NCI-H1048 (cell line): ENCODE measurements around the gene LNX1.

Experiments
- DNase-seq: peaks from one replicate; lab custom pipeline; 2025; lab: John Stamatoyannopoulos, UW

The LNX1 gene

GRCh38 chr4:53599632-53600031, 8.3 kb upstream of the LNX1 start:
- no peak for DNase-seq

GRCh38 chr4:53598901-53599300, 7.6 kb upstream of the LNX1 start:
- no peak for DNase-seq

GRCh38 chr4:53598483-53598882, 7.2 kb upstream of the LNX1 start:
- no peak for DNase-seq

- no peak for DNase-seq
Observed at GRCh38 chr4:53596901-53597300, 5.6 kb upstream of the LNX1 start.

GRCh38 chr4:53595834-53596233, 4.5 kb upstream of the LNX1 start:
- DNase-seq, result no peak

GRCh38 chr4:53595204-53595603, 3.9 kb upstream of the LNX1 start:
- no peak for DNase-seq

- DNase-seq, result no peak
Observed at GRCh38 chr4:53593765-53594164, 2.5 kb upstream of the LNX1 start.

- DNase-seq, result no peak
Observed at GRCh38 chr4:53592686-53593501, 1.6 kb upstream of the LNX1 start.

GRCh38 chr4:53592122-53592521, 836 bp upstream of the LNX1 start:
- DNase-seq, result no peak

- no peak for DNase-seq
Observed at GRCh38 chr4:53590187-53590586, 1.1 kb downstream of the LNX1 start.

- DNase-seq, result no peak
Observed at GRCh38 chr4:53589511-53589910, 1.8 kb downstream of the LNX1 start.

GRCh38 chr4:53587135-53587534, 4.2 kb downstream of the LNX1 start:
- no peak for DNase-seq

- peak; percentile 23 for DNase-seq
Observed at GRCh38 chr4:53586121-53586816, 5.0 kb downstream of the LNX1 start.

GRCh38 chr4:53584658-53585057, 6.6 kb downstream of the LNX1 start:
- DNase-seq, result no peak

GRCh38 chr4:53583513-53583912, 7.8 kb downstream of the LNX1 start:
- no peak for DNase-seq

GRCh38 chr4:53582194-53582593, 9.1 kb downstream of the LNX1 start:
- no peak for DNase-seq

- no peak for DNase-seq
Observed at GRCh38 chr4:53580274-53580673, 11.0 kb downstream of the LNX1 start.

GRCh38 chr4:53579826-53580225, 11.5 kb downstream of the LNX1 start:
- DNase-seq, result no peak

GRCh38 chr4:53576676-53577372, 14.5 kb downstream of the LNX1 start:
- no peak for DNase-seq

- DNase-seq, result no peak
Observed at GRCh38 chr4:53576071-53576617, 15.1 kb downstream of the LNX1 start.

GRCh38 chr4:53575552-53575951, 15.7 kb downstream of the LNX1 start:
- DNase-seq, result no peak

GRCh38 chr4:53574528-53574927, 16.8 kb downstream of the LNX1 start:
- no peak for DNase-seq

GRCh38 chr4:53573696-53574095, 17.6 kb downstream of the LNX1 start:
- no peak for DNase-seq
